SK-N-SH (cell line): ENCODE measurements around the gene SETD7. TPM values are rescaled to one million over a fixed set of nuclear protein-coding genes. Genes with fewer than 3 reads are reported as not detected.

Experiments
- CTCF ChIA-PET: fragments of 300-600, 350-600 bp; formaldehyde crosslinking; extraction: SDS; loops from one replicate; lab custom pipeline; 2021; lab: Yijun Ruan, JAX
- POLR2A ChIA-PET: fragments of 350-600 bp; sonication (Branson Sonifier 250); formaldehyde crosslinking; extraction: SDS; loops from one replicate; lab custom pipeline; 2020; ENCODE audit warnings: antibody characterized with exemption, inconsistent platforms; lab: Yijun Ruan, JAX
- DNase-seq: peaks from one replicate; pipeline ENCODE4 v3.0.0; 2012
- H2AFZ ChIP-seq: fragments of 200-600 bp; sonication (generic); 2 replicates; pipeline ENCODE4 v1.8.1; 2016; ENCODE audit warnings: antibody characterized with exemption, mild to moderate bottlenecking, low read depth
- H3F3A ChIP-seq: fragments of 200-600 bp; sonication (generic); replicated peaks from 2 replicates; pipeline ENCODE3; 2016; ENCODE audit warnings: antibody characterized with exemption, mild to moderate bottlenecking; ENCODE audit not compliant: insufficient read depth
- H3K27ac ChIP-seq, 2 experiments: fragments of 200-500 bp in 1 of 2; fragments of 200-600 bp in 1 of 2; sonication (Bioruptor generic) in 1 of 2; sonication (generic), shearing (Covaris generic) in 1 of 2; 2 replicates each; pipeline versions ENCODE4 v1.5.1 to v1.6.1; 2014 to 2016; ENCODE audit warnings: low read depth in 2 of 2, inconsistent platforms in 1 of 2, low read length in 1 of 2, mild to moderate bottlenecking in 1 of 2, mixed read lengths in 1 of 2
- H3K27me3 ChIP-seq: fragments of 200-600 bp; sonication (generic), shearing (Covaris generic); 2 replicates; pipeline ENCODE4 v1.6.1; 2016; ENCODE audit warnings: mixed run types; ENCODE audit not compliant: insufficient read depth
- H3K36me3 ChIP-seq, 2 experiments: fragments of 200-500 bp in 1 of 2; fragments of 200-600 bp in 1 of 2; sonication (Bioruptor generic) in 1 of 2; sonication (generic) in 1 of 2; replicated peaks in 1 of 2; 2 replicates each; pipeline versions ENCODE3 to v1.5.1; 2014 to 2016; ENCODE audit warnings: low read length in 1 of 2, mild to moderate bottlenecking in 1 of 2; ENCODE audit not compliant: insufficient read depth in 2 of 2, control insufficient read depth in 1 of 2
- H3K4me1 ChIP-seq, 2 experiments: fragments of 200-500 bp in 1 of 2; fragments of 200-600 bp in 1 of 2; sonication (Bioruptor generic) in 1 of 2; sonication (generic), shearing (Covaris generic) in 1 of 2; 2 replicates each; pipeline versions ENCODE4 v1.5.1 to v1.6.1; 2014 to 2016; ENCODE audit warnings: low read depth in 1 of 2, low read length in 1 of 2, mixed run types in 1 of 2; ENCODE audit not compliant: insufficient read depth in 2 of 2, control insufficient read depth in 1 of 2
- H3K4me2 ChIP-seq: fragments of 200-600 bp; sonication (generic), shearing (Covaris generic); 2 replicates; pipeline ENCODE4 v1.6.1; 2017; ENCODE audit warnings: mixed run types
- H3K4me3 ChIP-seq, 2 experiments: fragments of 200-500 bp in 1 of 2; fragments of 200-600 bp in 1 of 2; sonication (Bioruptor generic) in 1 of 2; sonication (generic), shearing (Covaris generic) in 1 of 2; 2 replicates each; pipeline versions ENCODE4 v1.5.1 to v1.8.1; 2014 to 2016; ENCODE audit warnings: low read depth in 2 of 2, inconsistent platforms in 1 of 2, low read length in 1 of 2, mild to moderate bottlenecking in 1 of 2, mixed read lengths in 1 of 2, moderate library complexity in 1 of 2
- H3K79me2 ChIP-seq: fragments of 200-600 bp; sonication (generic); 2 replicates; pipeline ENCODE4 v1.8.1; 2017; ENCODE audit warnings: mild to moderate bottlenecking; ENCODE audit not compliant: insufficient read depth
- H3K9ac ChIP-seq: fragments of 200-600 bp; sonication (generic); 2 replicates; pipeline ENCODE4 v1.6.1; 2017; ENCODE audit warnings: mixed run types
- H3K9me2 ChIP-seq: fragments of 200-600 bp; sonication (generic); 2 replicates; pipeline ENCODE4 v1.6.1; 2017; ENCODE audit warnings: mixed run types
- H3K9me3 ChIP-seq: fragments of 200-600 bp; sonication (generic); 2 replicates; pipeline ENCODE4 v1.6.1; 2017; ENCODE audit warnings: mixed run types, mild to moderate bottlenecking, moderate library complexity
- H4K20me1 ChIP-seq: fragments of 200-600 bp; sonication (generic); 2 replicates; pipeline ENCODE4 v1.6.1; 2017; ENCODE audit warnings: mild to moderate bottlenecking, mixed run types; ENCODE audit not compliant: insufficient read depth
- FOXJ3 ChIP-seq: sonication (generic); formaldehyde crosslinking; IDR thresholded peaks from 2 replicates; pipeline ENCODE4 v1.5.1; 2020; ENCODE audit warnings: mild to moderate bottlenecking, missing genetic modification reagents
- GABPA ChIP-seq: IDR thresholded peaks from 2 replicates; pipeline ENCODE4 v1.4.0; 2012; ENCODE audit warnings: low read depth, mild to moderate bottlenecking
- GATA2 ChIP-seq: sonication (generic); formaldehyde crosslinking; IDR thresholded peaks from 2 replicates; pipeline ENCODE4 v1.5.0; 2020; ENCODE audit warnings: mild to moderate bottlenecking, missing genetic modification reagents
- IRF3 ChIP-seq: fragments of 150-350 bp; IDR thresholded peaks from 2 replicates; pipeline ENCODE4 v1.6.1; 2016; ENCODE audit warnings: mild to moderate bottlenecking, low read depth, low read length
- MEF2A ChIP-seq: IDR thresholded peaks from 2 replicates; pipeline ENCODE4 v1.4.0; 2012; ENCODE audit warnings: low read depth, borderline replicate concordance
- NRF1 ChIP-seq: IDR thresholded peaks from 2 replicates; pipeline ENCODE4 v1.6.1; 2012; ENCODE audit warnings: low read depth, mild to moderate bottlenecking, low read length
- POLR2AphosphoS5 ChIP-seq: IDR thresholded peaks from 2 replicates; pipeline ENCODE4 v1.6.1; 2012; ENCODE audit warnings: low read depth, low read length
- RFX5 ChIP-seq: IDR thresholded peaks from 2 replicates; pipeline ENCODE4 v1.6.1; 2012; ENCODE audit warnings: mild to moderate bottlenecking, improper control_type of control experiment, low read length
- TCF12 ChIP-seq: IDR thresholded peaks from 2 replicates; pipeline ENCODE4 v1.4.0; 2012
- WGBS: methylation state at CpG from one replicate; pipeline ENCODE4 v1.1.6; 2017; ENCODE audit warnings: low lambda C conversion rate; 5-methylcytosine and 5-hydroxymethylcytosine counted together
- polyA plus RNA-seq, 3 experiments: library from polyadenylated mRNA; depleted of rRNA; stranded (reverse); fragments of >200 nt; gene quantifications; 2 replicates each; pipeline ENCODE4 v1.2.3, GENCODE V29; 2012
- TF ChIP-seq, protein P1 (sequence below): IDR thresholded peaks from 2 replicates; pipeline ENCODE4 v1.4.0; 2012; ENCODE audit warnings: low read depth, borderline replicate concordance

SETD7 gene
- polyA plus RNA-seq, 1 of the 3 experiments (the other 2 are of a cell fraction): 5.0 TPM

DNA sequence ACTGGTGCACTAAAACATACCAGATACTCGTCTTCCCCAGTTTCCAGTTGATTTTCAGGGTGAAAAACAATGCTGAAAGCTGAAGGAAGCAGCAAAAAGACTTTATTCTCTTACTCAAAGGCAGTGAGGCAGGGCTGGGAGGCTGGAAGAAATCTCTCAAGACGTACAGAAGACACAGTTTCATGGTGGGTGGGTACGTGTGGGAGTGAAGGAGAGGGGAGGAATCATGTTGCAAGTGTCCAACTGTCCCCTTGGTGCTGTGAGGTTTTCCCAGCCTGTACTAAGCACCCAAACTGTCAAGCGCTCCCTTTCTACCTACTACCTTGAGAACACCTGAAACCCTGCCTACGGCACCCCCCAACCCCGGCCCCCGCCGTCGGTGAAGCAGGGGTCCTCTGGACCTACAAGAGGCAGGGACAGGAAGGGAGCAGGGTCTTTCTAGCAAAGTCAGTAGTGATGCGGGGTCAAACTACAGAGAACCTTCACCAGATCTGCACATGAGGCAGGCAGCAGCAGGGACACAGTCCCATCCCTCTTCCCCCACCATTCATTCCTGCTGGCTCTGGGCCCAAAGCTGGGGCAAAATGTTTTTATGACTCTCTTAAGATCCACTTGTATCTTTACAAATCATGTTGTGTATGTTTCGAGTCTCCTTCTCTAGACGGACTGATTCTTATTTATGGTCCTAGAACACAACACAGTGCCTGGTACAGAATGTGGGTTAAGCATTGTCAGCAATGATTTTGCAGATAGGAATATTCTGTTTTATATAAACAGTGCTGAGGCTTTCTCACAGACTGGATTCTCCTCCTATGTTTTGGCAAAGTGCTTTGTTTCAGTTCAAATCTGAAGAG, 2.4 kb upstream of the SETD7 start:
- TF ChIP-seq RFX5 (no peak), NRF1 (no peak), GATA2 (CRISPR knock-in tag) (no peak), TCF12 (no peak)
- ChIA-PET POLR2A (no interaction called here), CTCF (interaction anchor here (2.4 kb wide), 1 partner anchor 27 kb away, joined by 6 read pairs; no protein-coding TSS in a partner anchor)
- 91% methylated on average over 9 of the region's 12 CpGs for WGBS
- H3K36me3 ChIP-seq: no peaks in the 10 kb centered on the region
- H4K20me1 ChIP-seq: no peaks in the 10 kb centered on the region
- H3K4me2 ChIP-seq: no peak overlapping the region
- no peaks in the 10 kb centered on the region for H3K9me3 ChIP-seq
- no peak overlapping the region for H3K9ac ChIP-seq
- H2AFZ ChIP-seq: no peak overlapping the region
- H3K27ac ChIP-seq: no peak overlapping the region
- DNase-seq: no peak
- H3K4me3 ChIP-seq: no peak overlapping the region
- peaks cover 4 to 25% of the 10 kb centered on the region in 2 experiments; a peak in 3 of 4 replicates for H3K4me1 ChIP-seq
- H3K79me2 ChIP-seq: peaks cover 17% of the 10 kb centered on the region
- no peaks in the 10 kb centered on the region for H3K9me2 ChIP-seq
- H3K27me3 ChIP-seq: no peaks in the 10 kb centered on the region; the same call in 1 of the 2 replicates
- H3F3A ChIP-seq: peaks cover 7% of the 10 kb centered on the region

- TF ChIP-seq POLR2AphosphoS5 (no peak), IRF3 (no peak), GABPA (no peak), FOXJ3 (CRISPR knock-in tag) (no peak), MEF2A (no peak)
- TF ChIP-seq, protein P1, sequence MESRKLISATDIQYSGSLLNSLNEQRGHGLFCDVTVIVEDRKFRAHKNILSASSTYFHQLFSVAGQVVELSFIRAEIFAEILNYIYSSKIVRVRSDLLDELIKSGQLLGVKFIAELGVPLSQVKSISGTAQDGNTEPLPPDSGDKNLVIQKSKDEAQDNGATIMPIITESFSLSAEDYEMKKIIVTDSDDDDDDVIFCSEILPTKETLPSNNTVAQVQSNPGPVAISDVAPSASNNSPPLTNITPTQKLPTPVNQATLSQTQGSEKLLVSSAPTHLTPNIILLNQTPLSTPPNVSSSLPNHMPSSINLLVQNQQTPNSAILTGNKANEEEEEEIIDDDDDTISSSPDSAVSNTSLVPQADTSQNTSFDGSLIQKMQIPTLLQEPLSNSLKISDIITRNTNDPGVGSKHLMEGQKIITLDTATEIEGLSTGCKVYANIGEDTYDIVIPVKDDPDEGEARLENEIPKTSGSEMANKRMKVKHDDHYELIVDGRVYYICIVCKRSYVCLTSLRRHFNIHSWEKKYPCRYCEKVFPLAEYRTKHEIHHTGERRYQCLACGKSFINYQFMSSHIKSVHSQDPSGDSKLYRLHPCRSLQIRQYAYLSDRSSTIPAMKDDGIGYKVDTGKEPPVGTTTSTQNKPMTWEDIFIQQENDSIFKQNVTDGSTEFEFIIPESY: no peak
Measured at GRCh38 chr4:139557556-139558110, 1.6 kb upstream of the SETD7 start.

More at GRCh38 chr4:139557556-139558110, 1.6 kb upstream of the SETD7 start:
- Histone ChIP-seq H3K27me3 (no peaks in the 10 kb centered on the region; the same call in 1 of the 2 replicates), H3K79me2 (peaks cover 25% of the 10 kb centered on the region), H3K4me2 (peak overlapping the region; percentile 97), H3K9ac (no peak overlapping the region), H3K27ac (peak overlapping the region in 1 of 2 experiments; percentile 89; a peak in 1 of 4 replicates), H3F3A (peaks cover 7% of the 10 kb centered on the region), H4K20me1 (no peaks in the 10 kb centered on the region; the same call in 1 of the 2 replicates), H3K9me2 (no peaks in the 10 kb centered on the region), H3K36me3 (no peaks in the 10 kb centered on the region), H3K4me1 (peaks cover 12 to 32% of the 10 kb centered on the region in 2 experiments; a peak in 3 of 4 replicates), H2AFZ (peak overlapping the region; percentile 95; the same call in 1 of the 2 replicates), H3K9me3 (no peaks in the 10 kb centered on the region), H3K4me3 (peak overlapping the region; percentile 63 to 97)
- no peak for DNase-seq
- POLR2A ChIA-PET: interaction anchor here (2.3 kb wide), 1 partner anchor 104 kb away, joined by 11 read pairs; the partner anchor contains the start of gene RAB33B
- 72% methylated on average over 3 of the region's 3 CpGs for WGBS
- CTCF ChIA-PET: interaction anchor here (0.6 to 2.0 kb wide), 6 partner anchors 24 to 99 kb away, joined by 3 to 4 read pairs (median 4); no protein-coding TSS in a partner anchor
